NCI-H146 (cell line): Measurements from ENCODE around the gene GFRAL.
"Not testable (repeated sequence)": the region's sequence is repeated elsewhere in the genome, so short reads cannot be mapped to it uniquely, and the experiment has no call there.

Source experiments
- DNase-seq: peaks from one replicate; lab custom pipeline; 2025; lab: John Stamatoyannopoulos, UW

GFRAL gene, protein sequence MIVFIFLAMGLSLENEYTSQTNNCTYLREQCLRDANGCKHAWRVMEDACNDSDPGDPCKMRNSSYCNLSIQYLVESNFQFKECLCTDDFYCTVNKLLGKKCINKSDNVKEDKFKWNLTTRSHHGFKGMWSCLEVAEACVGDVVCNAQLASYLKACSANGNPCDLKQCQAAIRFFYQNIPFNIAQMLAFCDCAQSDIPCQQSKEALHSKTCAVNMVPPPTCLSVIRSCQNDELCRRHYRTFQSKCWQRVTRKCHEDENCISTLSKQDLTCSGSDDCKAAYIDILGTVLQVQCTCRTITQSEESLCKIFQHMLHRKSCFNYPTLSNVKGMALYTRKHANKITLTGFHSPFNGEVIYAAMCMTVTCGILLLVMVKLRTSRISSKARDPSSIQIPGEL

DNA sequence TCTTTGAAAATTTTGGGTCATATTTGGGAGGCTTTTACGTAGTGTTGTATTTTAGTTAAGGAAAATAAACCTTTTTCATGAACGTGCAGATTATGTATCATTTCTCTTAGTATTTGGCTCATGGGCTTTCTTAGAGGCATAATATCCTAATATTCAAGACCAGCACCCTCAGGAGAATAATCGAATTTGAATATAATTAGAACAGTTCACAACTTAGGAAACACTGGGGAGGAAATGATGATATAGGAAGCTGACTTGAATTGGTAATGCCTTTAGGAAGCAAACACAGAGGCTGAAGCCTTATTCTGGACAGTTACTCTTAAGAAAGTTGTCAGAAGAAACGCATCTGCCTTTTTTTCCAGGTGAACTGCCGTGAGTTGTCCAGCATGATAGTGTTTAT lies at the start of gene GFRAL:
TSS of gene GFRAL (plus strand) at position 301 of the 400 bp plus-strand sequence. CDS start at position 387, 86 bp downstream.
- no peak for DNase-seq

GRCh38 chr6:55277646-55278045 lies 49.6 kb upstream of the GFRAL start:
- no peak for DNase-seq

DNA sequence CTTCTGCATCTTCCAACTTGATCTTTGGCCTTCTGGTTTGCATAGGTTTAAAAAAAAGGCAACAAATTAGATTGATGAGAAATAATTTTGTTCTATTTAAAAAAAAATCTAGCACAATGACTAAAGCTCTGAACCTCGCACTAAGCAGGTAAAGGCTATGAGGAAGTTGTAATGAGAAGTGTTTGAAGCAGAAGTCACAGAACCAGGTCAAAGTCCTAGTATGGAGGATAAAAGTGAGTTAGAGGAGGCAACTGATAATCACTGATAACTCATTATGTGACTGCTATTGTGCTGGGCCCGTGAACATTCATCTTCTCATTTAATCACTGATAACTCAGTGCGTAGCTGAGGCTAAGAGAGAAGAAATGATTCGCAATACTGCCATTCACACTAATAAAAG lies 46.1 kb upstream of the GFRAL start:
- no peak for DNase-seq

GRCh38 chr6:55282115-55282514 lies 45.2 kb upstream of the GFRAL start:
- no peak for DNase-seq

DNA sequence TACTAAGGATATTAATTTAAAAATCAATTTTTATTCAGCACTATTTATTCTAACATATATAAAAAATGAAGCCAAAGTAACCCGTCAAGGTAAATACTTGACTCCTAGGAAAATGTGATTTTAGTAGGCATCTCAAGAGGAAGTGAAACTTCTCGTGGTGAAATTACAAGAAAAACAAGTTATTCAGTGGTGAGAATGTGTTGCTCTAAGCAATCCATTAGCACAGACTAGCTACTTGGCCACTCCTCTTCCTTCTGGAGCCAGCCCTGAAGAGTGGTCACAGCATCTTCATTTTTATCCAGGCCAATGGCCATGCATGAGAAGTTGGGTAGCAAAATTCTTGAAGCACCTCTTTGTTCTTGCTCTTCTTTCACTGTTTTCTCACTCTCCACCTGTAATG lies 40.4 kb upstream of the GFRAL start:
- no peak for DNase-seq

- DNase-seq, result no peak
Observed at GRCh38 chr6:55290736-55291135, 36.5 kb upstream of the GFRAL start.

DNA sequence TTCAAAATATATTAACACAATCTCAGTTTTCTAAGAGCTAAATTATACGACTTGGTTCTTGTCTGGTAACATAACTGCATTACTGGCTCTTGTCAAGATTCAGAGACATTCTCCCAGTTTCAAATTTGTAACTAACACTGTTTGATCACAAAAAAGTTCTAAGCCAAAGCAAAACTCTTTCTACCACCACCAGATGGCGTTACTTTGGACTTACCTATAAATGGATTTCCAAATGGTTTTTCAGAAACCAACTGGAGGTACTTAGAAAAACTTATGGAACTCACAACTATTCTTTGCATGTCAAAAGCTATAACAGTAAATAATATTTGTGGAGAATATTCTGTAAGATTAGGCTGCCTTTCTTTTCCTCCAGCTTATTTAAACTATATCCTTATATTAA lies 34.2 kb upstream of the GFRAL start:
- no peak for DNase-seq

DNA sequence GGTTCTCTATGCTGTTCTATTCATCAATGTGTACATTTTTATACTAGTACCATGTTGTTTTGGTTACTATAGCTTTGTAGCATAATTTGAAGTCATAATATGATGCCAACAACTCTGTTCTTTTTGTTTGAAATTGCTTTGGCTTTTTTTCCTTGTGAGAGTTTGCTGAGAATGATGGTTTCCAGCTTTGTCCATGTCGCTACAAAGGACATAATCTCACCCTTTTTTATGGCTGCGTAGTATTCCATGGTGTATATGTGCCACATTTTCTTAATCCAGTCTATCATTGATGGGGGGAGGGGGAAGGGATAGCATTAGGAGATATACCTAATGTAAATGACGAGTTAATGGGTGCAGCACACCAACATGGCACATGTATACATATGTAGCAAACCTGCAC lies 30.1 kb upstream of the GFRAL start:
- not testable (repeated sequence) for DNase-seq

DNA sequence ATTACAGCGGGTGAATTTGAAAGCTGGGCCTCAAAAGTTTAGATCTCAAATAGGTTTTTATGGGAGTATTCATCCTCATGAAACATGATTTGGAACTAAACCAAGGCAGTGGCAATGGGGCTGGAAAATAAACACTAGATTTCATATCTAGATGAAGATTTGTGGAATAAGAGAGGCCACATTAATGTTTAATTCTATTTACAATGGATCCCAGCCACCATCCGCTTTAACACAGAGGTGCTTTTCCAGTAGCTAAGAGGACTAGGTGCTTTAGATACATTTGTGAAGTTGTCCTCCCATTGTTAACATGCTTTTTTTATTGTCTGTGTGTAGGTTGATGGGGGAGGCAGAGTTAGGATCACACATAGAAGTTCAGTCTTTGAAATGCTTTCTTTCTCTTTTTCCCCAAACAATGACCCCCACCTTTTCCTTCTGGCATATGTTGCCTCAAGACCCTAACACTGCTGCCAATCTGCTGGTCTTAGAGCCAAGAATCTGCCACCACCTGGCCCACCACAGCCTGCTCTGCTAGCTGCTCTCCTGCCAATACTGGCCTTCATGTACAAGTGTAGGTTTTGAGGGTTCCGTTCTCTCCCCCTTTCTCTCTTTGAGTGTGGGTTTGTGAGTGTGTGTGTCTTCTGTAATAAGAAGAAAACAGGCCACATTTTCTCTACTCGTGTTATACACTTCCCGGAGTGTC lies 27.8 kb upstream of the GFRAL start:
- no peak for DNase-seq

DNA sequence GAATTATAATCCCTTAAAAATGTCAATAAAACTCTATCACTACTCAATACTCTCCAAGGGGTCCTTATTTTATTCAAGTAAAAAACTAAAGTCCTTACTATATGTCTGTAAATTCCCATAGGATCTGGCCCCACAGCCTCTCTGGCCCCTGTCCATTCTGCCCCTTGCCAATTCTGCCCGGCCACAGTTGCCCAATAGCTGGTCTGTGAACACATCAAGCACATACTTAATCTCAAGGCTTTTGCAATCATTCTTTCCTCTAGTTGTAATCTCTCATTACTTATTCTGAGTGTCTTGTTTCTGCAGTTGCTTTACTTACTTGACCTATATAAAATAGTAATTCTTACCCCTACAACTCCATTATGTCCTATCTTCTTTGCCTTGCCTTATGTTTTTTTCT lies 22.5 kb upstream of the GFRAL start:
- DNase-seq, result no peak

GRCh38 chr6:55319961-55320695 lies 7.1 kb upstream of the GFRAL start:
- DNase-seq, result no peak

DNA sequence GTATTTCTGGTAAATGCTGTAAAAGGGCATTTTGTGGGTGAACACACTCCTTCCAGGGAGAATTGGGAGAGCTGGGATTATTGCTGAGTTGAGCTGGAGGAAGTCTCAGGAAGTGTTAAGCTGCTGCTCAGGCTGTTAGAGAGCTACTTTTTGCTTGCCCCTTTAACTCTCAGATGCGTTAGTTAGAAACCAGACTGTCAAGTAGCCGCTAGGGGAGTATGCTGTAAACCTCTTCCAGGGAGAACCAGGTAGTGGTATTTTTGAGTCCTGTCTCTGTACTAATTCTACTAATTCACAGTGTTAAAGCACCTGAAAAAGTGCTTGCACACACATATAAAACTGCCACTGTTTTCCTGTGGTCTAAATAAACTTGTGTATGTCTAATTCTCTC lies 6.6 kb upstream of the GFRAL start:
- DNase-seq, result no peak

DNA sequence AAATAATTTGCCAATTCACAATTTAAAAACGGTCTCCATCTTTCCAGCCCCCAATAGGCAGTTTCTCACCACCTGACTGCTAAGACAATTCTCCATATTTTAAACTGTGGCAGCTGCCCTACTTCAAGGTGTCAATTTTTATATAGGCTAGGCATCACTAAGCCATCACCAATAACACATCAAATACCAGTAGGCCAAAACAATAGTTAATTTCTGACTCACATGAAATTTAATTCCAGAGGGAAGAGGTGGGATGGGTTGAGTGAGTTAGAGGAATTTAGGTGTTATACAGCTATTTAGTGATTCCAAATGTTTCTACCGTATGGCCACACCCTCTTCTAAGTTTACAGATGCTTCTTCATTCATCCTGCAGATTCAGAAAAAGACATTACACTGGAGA lies 49.9 kb downstream of the GFRAL start:
- DNase-seq, result no peak

DNA sequence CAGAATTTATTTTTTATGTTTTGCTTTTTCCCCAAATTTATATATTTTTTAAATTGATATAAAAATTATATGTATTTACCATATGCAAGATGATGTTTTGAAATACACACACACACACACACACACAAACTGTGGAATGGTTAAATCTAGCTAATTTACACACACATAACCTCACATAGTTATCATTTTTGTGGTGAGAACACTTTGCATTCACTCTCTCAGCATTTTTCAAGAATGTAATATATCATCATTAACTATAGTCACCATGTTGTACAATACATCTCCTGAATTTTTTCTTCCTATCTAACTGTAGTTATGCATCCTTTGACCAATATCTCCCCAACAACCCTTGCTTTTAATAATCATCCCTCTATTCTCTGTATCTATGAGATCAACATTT lies 52.2 kb downstream of the GFRAL start:
- DNase-seq, result no peak

DNA sequence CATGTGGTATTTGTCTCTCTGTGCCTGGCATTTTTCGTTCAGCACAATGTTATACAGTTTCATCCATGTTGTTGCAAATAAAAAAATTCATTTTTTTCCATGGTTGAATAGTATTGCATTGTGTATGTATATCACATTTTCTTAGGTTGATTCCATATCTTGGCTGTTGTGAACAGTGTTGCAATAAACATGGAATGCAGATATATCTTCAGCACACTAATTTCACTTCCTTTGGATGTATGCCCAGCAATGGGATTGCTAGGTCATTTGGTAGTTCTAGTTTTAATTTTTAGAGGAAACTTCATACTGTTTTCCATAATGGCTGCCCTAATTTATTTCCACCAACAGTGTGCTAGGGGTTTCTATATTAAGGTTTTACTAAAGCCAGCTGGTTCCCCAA lies 52.6 kb downstream of the GFRAL start:
- no peak for DNase-seq

GRCh38 chr6:55388211-55388610 lies 60.9 kb downstream of the GFRAL start:
- no peak for DNase-seq

DNA sequence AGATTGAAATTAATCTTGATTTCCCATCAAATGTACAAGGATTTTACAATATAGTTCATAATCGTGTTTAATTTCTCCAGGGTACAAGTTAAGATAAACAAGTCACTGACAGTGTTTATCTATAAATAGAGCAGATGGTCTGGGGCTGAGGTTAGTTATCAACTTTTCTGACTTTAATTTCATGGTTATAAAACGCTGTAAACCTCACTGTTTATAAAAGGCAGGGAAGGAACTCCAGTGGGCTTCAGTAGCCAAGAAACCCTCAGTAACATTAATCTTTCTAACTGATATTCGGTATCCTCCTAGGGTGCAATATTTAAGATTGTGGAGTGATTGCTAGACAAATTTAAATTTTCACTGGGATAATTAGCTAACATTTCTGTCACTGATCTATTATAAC lies 68.6 kb downstream of the GFRAL start:
- DNase-seq, result no peak

GRCh38 chr6:55397986-55398385 lies 70.7 kb downstream of the GFRAL start:
- DNase-seq, result no peak

- no peak for DNase-seq
Observed at GRCh38 chr6:55399351-55399750, 72.1 kb downstream of the GFRAL start.

- DNase-seq, result no peak
Observed at GRCh38 chr6:55405474-55406235, 78.4 kb downstream of the GFRAL start.

GRCh38 chr6:55410674-55411073 lies 83.4 kb downstream of the GFRAL start:
- DNase-seq, result no peak

DNA sequence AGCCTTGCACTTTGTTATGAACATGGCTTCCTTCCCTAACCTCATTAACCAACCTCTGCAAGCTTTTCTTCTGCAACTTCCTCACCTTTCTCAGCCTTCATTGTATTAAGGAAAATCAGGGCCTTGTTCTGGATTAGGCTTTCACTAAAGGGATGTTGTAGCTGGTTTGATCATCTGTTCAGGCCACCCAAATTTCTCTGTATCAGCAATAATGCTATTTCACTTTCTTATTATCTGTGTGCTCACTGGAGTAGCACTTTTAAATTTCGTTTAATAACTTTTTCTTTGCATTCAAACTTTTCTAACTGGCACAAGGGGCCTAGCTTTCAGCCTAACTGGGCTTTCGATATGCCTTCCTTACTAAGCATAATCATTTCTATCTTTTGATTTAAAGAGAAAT lies 96.7 kb downstream of the GFRAL start:
- no peak for DNase-seq
